GM19372 (cell line): ENCODE data around the gene RACGAP1.

ENCODE experiments used
- ATAC-seq: cut with Tn5 transposase; IDR thresholded peaks from one replicate; pipeline ENCODE4 v1.9.1; 2021; ENCODE audit warnings: mild to moderate bottlenecking, low read depth, moderate library complexity; ENCODE audit not compliant: unreplicated experiment

RACGAP1 gene

DNA sequence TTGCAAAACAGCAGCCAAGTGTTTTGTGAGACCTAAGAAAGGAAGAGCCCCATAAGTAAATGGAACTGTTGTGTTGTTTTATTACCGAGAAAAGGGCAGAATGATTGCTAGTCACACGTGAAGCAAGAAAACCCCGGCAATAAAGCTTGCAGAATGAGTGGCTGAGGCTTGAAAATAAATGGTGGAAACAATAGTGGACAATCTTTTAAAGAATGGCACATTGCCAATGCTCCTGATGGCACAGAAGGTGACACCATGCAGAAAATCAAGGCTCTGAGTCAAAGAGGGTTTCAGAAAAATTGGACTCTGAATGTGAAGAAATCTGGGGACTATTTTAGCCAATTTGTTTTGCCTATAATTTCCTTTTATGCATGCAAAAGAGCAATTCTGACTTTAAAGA is 78.8 kb downstream of the RACGAP1 start:
- no peak for ATAC-seq

DNA sequence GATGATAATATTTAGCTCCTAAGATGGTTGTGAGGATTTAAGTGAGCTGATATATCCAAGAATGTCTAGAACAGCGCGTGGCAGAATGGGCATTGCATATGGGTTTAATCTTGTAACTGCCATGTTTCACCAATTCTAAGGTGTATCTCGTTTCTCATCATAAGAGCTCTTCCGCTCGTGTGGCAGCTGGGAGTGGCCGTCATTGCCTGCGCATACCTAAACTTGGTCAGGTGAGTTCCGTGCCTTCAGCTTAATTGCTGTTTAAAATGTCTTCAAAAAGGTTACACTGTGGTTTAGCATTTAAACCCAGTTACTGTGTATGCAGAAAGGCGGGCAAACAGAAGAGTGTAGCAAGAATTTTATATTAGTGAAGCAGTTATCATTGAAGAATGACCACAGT is 79.2 kb downstream of the RACGAP1 start:
- ATAC-seq = no peak

DNA sequence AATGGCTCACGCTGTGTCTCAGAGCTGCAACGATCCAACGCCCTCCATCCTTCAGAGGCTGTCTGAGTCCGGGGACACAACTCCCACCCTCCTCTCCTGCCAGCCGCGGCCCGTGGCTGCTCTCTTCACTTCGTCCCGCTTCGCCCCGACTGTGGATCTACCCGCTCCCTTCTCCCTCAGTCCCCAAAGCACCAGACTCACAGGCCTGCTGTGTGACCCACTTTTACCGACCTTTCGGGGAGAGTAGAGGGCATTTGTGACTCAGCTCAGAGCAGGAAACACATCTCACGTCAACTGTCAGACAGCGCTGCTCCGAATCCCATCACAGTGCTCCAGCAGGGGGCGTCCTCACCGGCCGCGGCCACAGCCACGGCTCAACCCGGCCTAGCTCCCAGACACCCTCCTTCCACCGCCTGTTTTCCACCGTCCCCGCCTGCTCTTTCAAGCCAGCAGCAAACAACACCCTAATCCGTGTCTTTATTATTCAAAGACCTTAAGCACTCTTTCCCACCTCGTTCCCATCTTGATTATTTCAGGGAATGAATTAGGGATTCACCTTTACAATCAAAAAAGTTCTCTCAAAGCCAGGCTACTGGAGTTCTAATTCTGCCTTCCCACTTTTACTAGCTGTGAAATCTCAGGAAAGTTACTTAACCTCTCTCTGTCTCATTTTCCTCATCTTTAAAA is 79.8 kb downstream of the RACGAP1 start:
- ATAC-seq = peak; percentile 91

DNA sequence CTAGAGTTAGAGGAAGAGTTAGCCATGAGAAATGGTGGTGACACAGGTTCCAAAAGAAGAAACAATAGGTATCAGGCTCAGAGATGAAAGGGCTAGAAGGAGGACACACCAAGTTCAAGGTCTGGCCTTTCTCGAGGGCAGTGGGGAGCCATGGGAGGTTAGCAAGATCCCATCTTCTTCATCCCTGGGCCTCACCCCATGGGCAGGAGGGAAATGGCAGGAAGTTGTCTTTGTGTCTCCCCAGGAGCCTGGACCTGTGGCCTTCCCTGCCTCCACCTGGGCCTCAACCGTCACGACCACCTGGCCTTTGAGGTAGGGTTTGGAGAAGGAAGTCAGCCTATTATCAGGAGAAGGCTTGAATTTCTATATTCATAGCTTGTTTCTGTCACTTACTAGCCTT is 80.6 kb downstream of the RACGAP1 start:
- ATAC-seq = no peak

DNA sequence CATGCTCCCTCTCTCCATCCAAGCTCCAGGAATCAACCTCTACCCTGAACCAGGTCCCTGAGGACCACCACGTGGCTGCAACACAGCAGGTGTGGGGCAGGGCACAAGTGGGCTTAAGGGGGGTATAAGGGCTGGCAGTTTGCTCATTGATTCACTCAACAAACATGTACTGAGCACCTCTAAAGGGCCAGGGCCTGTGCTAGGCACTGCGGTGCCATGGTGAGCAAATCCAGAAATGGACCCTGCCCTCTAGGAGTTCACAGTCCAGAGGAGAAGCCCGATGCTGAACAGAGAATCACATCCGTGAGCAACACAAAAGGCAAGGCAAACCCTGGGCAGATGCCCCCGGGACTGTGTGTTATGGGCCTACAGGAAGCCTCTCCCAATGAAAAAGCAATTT is 81.2 kb downstream of the RACGAP1 start:
- no peak for ATAC-seq

DNA sequence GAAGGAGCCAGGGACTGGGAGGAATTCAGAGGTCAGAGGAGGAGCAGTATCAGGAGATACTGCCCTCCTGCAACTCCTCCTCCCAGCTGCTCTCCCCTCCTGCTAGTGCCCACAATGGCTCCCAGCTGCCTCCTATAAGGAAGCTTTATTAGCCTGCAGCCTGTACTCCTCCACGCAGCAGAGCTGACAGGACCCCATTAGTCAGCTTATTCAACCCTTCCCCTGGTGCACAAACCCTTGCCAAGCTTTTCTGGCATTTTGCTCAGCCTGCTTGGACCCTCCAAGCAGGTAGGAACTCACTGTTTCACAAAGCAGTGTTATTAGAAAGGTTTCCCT is 81.7 kb downstream of the RACGAP1 start:
- ATAC-seq = no peak

DNA sequence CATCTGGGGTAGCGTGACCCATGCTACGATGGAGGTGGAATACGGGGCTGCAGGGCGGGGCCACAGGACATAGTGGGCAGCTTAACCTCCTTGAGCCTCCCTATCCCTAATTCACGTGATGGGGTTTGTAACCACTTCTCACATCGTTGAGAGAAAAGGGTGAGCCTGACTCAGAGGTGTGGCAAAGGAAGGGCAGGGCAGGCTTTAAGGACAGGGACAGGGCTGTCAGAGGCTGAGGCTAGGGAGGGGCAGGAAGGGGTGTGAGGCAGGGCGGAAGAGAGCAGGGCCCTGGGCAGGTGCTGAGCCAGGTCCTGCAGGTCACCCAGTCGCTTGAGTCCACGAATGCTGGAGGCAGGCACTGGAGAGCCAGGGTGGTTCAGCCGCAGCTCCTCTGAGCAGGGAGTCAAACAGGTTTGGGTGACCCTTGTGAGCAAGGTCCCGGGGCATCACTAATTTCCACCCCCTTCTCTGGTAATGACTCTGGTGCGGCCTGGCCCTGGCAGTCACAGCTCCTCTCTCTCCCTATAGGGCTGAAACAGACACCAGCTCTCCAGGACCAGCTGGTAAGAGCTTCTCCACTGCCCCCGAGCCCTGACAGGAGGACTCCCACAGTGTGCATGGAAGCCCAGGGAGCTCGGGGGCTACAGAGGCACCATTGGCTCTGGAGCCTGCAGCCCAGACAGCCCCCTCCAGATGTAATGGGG is 82.2 kb downstream of the RACGAP1 start:
- ATAC-seq = no peak

DNA sequence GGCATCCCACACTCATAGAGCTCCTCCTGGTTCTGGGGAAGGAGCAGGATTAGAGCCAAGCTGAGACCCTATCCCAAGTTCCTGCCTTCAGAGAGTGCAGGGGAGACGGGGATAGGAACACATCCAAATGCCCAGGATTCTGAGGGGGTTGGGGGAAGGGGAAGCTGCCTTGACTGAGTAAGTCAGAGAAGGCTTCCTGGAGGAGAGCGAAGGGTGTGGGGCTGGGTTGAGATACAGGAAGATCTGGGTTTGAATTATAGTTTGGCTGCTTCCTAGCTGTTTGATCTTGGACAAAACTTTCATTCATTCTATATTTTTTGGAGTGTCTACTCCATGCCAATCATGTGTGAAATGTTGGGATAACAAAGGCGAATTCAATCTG is 82.8 kb downstream of the RACGAP1 start:
- ATAC-seq = no peak

DNA sequence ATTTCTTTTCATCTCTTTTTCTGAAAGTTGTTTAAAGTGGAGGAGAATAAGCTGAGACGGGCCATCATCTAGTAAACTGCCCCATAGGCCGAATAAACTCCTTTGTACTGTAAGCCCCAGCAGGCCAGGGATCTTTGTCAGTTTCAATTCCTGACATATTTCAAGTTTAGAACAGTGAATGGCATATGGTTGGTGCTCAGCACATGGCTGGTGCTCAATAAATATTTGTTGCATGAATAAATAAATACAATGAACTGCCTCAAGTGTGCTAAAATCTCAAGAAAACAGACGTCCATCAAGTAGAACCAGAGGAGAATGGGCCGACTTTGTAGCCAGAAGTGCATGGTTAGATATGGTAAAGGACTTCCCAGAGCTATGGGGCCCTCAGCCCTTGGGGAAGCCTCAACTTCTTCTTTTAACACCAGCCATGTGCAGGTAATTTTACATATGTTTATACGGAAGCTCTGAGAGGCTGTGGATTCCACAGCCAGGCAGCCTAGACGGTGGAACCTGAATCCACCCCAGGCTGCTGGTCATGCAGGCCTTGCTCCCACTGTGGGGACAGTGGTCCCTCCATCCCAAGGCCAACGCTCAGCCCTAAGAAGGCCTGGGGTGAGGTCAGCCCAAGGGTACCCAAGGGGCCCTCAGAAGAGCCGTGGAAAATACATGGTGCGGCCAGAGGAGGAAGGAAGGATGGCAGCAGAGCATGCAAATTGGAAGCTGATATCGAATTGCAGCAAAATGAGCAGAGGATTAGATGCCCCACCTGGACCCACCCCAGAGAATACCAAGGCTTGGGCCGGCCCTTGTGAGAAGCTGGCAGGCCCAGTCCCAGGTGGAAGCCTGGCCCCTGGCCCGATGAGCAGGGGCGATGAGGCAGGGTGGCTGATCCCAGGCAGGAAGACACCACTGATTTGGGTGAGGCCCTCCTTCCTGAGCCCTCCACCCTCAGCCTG is 83.5 kb downstream of the RACGAP1 start:
- no peak for ATAC-seq

DNA sequence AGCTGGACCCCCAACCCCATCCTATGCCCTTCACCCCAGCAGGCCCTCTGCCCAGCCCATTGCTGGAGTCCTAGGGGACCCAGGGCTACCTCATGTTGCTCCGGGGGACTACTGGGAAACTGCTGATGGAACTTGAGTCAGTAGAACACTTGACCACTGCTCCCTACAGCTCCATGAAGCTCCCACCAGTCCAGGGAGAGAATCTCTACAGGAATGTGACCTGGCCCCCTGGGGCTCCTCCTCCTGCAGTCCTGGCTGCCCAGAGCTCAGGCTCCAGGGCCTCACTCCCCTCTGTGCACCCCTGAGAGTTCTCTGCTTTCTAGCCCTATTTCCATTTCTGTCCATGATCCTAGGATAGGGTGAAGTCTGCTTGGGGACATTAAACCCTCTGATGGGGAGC is 85.6 kb downstream of the RACGAP1 start:
- ATAC-seq = no peak

DNA sequence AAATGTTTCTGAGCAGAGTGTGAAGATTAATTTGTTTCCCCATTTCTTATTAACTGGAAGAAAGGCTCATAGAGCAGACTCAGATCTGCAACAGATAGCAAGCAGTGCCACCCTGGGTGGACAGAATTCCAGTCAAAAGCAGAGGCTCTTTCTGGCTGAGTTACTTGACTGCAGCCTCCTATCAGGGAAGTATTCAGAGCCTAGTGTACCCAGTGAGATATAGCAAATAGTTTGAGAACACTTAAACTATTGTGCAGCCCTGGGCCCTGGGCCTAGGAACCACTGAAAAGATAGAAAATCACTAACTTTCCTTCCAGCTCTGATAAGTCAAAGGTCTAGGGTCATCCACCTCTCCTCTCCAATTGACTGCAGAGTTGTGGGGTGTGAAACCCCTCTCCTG is 86.0 kb downstream of the RACGAP1 start:
- ATAC-seq = no peak
